HG03175 (cell line): ENCODE measurements around the gene EFL1.

ENCODE experiments used
- ATAC-seq: cut with Tn5 transposase; IDR thresholded peaks from one replicate; pipeline ENCODE4 v1.9.1; 2021; ENCODE audit warnings: mild to moderate bottlenecking, moderate library complexity; ENCODE audit not compliant: unreplicated experiment

Gene EFL1

DNA sequence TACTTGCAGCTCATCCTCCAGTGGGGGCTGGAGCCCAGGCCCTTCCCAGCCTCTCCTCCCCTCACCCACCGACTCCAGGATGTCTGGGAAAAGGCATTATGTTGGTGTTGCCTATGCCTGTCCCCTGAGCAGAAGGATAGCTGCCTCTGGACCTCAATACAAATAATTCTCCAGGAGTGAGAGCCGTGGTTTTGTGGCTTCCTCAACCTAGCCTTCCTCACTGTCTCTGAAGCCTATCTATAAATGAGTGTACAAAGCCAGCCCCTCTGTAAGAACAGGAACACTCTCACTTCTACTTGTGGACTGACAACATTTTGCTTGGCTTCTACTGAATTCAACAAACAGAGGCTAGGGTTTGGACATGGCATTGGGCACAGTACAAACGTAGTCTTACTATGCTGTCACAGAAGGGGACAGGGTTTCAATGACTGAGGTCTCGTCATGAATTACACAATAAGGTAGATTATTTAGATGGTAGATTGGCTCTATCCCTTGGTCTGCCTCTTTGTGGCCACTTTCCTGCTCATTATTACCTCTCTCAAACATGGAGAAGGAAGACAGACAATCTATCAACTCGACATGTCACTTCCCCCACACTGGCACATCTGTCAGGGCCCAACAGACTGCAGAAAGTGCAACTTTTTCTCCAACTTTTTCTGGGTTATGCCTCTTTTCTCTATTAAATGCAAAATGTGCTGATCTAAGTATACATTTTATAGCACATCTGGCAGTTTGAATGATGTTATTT lies 134.0 kb downstream of the EFL1 start:
- peak; percentile 47 for ATAC-seq

GRCh38 chr15:82127581-82127980 lies 135.0 kb downstream of the EFL1 start:
- ATAC-seq: no peak

GRCh38 chr15:82126346-82126745 lies 136.2 kb downstream of the EFL1 start:
- no peak for ATAC-seq

DNA sequence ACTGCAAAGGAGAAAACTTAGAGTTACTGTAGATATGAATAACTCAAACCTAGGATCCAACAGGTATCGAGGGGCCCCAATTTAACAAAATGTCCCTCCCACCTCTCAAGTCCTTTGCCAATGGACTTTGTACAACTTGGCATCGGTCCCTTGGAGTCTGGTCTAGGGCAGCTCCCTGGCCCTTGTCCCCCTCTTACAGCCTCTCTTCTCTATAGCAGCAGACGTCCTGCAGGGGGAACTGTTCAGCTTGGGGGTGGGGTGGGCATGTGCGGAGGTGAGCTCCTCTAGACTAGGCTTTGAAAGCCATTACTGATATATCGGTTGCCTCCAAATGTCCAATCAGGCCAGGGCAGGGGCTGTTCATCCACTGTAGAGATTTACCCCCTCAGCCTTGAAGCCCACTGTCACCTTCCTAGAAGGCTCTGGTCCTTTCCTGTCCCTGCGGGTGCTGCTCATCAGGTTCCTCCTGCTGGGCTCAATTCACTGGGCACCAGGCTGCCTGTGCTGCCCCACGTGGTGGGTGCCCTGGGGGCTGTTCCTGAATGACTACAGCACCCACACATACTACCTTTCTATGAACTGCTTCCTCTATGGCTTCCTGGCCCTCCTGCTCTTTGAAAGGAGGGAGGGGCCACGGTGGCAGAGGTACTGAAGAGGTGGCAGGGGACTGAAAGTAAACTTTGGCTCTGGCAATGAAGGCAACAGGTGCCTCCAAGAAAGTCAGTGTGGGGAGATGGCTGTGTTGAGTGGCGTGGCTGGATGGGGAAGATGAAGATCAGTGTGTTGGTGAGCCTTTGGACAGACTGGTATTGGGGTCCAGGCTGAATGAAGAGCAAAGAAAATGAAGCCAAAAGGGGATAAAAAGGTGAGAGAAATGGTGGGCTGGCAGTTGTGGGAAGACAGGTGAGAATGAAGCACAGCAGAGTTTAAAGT lies 137.9 kb downstream of the EFL1 start:
- no peak for ATAC-seq

DNA sequence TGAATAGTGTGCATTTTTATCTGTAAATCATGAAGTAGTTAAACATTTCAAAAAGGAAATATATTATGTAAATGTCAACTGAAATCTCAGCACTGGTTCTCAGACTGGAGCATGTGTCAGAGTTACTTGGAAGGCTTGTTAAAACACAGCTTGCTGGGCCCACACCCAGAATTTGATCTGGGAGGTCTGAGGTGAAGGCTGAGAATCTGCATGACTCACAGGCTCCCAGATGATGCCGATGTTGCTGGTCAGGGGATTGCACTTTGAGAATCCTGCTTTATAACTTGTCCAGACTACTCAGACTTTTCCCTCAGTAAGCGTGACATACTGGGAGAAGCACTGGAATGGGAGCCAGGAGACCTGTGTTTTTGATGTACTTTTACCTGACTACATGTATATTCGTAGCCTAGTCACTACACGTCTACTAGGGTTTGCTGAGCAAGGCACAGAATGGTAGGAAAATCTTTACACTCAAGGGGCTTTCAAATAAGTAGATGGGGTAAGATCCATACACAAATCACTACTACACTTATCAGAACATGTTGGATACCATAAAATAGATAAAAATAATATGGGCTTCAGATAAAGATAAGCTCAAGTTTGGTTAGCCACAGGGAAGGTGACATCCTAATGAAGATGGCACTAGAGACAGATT lies 139.7 kb downstream of the EFL1 start:
- ATAC-seq: no peak

DNA sequence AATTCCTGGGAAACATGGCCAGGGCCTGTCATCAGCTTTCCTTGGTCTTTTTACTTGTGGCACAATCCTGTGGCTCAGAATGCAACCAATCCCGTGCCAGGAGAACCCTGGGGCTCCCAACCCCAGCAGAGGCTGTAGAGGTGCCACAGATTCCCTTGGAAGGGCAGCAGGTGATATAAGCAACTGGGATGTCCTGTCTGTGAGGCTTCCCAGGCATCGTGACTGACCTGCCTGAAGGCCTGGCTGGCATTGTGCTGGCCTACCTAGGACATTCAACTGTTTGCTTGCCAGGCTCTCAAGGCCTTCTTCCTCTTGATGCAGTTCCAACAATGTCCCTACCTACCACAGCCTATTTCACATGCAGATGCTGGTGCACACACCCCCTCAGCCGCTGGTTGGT lies 144.5 kb downstream of the EFL1 start:
- ATAC-seq: no peak

GRCh38 chr15:82117296-82117695 lies 145.2 kb downstream of the EFL1 start:
- ATAC-seq: no peak

- ATAC-seq: no peak
These were observed 147.9 kb downstream of the EFL1 start for GRCh38 chr15:82114660-82115059.

GRCh38 chr15:82113106-82113715 lies 149.3 kb downstream of the EFL1 start:
- ATAC-seq: no peak

GRCh38 chr15:82111918-82112317 lies 150.6 kb downstream of the EFL1 start:
- no peak for ATAC-seq

- ATAC-seq: no peak
These were observed 152.4 kb downstream of the EFL1 start for GRCh38 chr15:82110144-82110543.

GRCh38 chr15:82108489-82109078 lies 153.9 kb downstream of the EFL1 start:
- ATAC-seq: peak; percentile 93

- ATAC-seq: no peak
These were observed 155.9 kb downstream of the EFL1 start for GRCh38 chr15:82106679-82107078.

DNA sequence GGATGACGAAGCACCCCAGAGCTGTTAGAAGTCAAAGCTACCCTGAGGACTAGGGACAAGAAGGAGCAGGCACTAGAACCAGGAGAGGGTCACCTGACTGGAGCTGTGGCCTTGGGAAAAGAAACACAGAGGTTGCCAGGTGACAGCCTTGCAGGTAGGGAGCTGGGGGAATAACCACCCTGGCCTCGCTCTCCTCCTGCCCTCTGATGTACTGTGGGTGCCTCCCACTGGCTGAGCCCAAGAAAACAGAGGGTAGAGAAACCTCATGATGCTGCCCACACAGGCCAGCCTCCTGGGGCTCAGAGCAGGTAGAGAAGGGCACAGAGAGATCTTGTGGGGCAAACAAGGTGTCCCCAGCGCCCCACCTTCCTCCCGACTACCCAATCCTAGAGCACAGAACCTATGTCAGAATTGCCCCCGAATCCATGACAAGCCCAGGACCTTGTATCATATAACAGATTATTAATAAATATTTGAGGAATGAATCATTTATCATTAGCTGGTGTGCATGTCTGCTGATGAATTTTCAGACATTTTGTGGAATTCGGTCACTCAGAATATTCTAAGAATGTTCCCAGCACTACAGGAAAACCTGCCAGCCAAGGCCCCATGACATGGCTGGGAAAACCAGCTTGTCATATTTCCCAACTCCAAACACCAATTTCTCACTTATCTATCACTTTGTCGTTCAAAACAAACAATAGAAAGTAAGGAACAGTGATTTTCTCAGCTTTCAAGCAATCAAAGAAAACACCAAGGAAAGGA lies 156.9 kb downstream of the EFL1 start:
- no peak for ATAC-seq

DNA sequence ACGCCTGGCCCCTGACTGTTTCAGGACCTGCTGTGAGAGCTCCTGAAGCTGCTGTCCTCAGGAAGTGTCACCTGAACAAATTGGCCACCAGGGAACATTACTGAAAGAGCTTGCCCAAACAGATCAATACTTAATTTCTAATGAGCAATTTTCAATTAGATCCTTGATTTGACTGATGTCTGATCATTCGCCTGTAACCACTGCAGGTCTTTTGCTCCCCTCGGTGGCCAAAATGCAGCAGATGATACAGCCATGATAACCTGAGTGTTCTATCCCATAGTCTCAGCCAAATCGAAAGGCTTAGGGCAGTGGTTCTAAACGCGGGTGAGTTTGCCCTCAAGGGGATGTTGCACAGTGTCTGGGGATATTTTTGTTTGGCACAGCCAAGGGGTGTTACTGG lies 159.1 kb downstream of the EFL1 start:
- no peak for ATAC-seq

- ATAC-seq: no peak
These were observed 162.2 kb downstream of the EFL1 start for GRCh38 chr15:82100111-82100929.

GRCh38 chr15:82098674-82099073 lies 163.9 kb downstream of the EFL1 start:
- ATAC-seq: no peak

DNA sequence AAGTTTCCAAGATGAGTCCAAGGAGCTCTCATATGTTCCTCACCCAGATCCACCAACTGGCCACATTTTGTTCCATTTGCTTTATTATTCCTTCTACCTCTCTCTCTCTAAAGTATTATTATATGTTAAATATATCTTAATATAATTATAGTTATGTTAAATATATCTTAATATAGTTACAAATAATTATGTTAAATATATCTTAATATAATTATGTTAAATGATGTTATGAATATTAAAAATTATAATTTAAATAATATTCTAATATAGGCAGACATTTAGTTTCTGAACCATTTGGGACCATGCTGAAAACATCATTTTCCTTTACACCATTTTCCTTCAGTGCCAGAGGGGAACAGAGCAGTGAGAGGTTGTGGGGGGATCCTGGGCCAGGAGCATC lies 166.7 kb downstream of the EFL1 start:
- ATAC-seq: no peak

- ATAC-seq: no peak
These were observed 168.7 kb downstream of the EFL1 start for GRCh38 chr15:82093774-82094211.
